ENCODE measurements around the gene DYDC2.

DYDC2 gene

DNA sequence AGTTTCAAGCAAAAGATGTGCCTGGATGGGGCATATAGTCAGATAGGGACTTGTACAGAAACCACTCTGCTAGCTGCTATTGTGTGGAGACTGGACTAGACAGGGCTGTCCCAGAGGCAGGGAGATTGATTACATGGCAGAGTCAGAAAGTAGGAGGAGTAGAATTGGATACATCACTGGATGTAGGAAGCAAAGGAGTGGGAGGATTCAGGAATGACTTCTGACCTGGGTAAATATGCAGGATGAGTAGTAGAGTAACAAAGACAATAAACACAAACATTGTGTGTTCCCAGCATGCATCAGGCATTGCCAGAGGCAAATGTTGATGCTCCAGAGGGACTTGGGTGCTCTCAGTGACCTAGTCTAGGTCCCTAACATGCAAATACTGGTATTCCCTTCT, 36.2 kb upstream of the DYDC2 start:
- H3K79me2 ChIP-seq (ENCODE audit: insufficient read depth, low read length) = no peaks in the 10 kb centered on the region
- H3K36me3 ChIP-seq (ENCODE audit: insufficient read depth, low read length) = no peaks in the 10 kb centered on the region
- no peaks in the 10 kb centered on the region for H3F3A ChIP-seq (ENCODE audit: low read depth)
- no peaks in the 10 kb centered on the region for H3K27me3 ChIP-seq (ENCODE audit: insufficient read depth, low read length, poor library complexity, severe bottlenecking)
- H3K4me3 ChIP-seq (ENCODE audit: low read length, poor library complexity, severe bottlenecking) = no peak overlapping the region
- H3K9ac ChIP-seq (ENCODE audit: low read depth, low read length, poor library complexity, severe bottlenecking) = no peak overlapping the region
- peaks cover 16% of the 10 kb centered on the region for H3K4me1 ChIP-seq (ENCODE audit: insufficient read depth, low read length, poor library complexity, severe bottlenecking)
- H4K20me1 ChIP-seq (ENCODE audit: insufficient read depth, low read length, poor library complexity, severe bottlenecking) = no peaks in the 10 kb centered on the region
- no peak overlapping the region for H2AFZ ChIP-seq (ENCODE audit: low read length)
- TF ChIP-seq EZH2phosphoT487 (IDR thresholded peaks at IDR 0.05; ENCODE audit: borderline replicate concordance) = no peak
- TF ChIP-seq, protein P1, sequence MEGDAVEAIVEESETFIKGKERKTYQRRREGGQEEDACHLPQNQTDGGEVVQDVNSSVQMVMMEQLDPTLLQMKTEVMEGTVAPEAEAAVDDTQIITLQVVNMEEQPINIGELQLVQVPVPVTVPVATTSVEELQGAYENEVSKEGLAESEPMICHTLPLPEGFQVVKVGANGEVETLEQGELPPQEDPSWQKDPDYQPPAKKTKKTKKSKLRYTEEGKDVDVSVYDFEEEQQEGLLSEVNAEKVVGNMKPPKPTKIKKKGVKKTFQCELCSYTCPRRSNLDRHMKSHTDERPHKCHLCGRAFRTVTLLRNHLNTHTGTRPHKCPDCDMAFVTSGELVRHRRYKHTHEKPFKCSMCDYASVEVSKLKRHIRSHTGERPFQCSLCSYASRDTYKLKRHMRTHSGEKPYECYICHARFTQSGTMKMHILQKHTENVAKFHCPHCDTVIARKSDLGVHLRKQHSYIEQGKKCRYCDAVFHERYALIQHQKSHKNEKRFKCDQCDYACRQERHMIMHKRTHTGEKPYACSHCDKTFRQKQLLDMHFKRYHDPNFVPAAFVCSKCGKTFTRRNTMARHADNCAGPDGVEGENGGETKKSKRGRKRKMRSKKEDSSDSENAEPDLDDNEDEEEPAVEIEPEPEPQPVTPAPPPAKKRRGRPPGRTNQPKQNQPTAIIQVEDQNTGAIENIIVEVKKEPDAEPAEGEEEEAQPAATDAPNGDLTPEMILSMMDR (conservative IDR thresholded peaks at IDR 0.05; ENCODE audit: low read length) = no peak
- H3K9me2 ChIP-seq (replicated peaks; ENCODE audit: low read depth, low read length) = no peaks in the 10 kb centered on the region
- no peak overlapping the region for H3K4me2 ChIP-seq (ENCODE audit: low read depth, low read length, poor library complexity, severe bottlenecking)
- H3K9me3 ChIP-seq (ENCODE audit: insufficient read depth, low read depth, low read length) = no peaks in the 10 kb centered on the region

DNA sequence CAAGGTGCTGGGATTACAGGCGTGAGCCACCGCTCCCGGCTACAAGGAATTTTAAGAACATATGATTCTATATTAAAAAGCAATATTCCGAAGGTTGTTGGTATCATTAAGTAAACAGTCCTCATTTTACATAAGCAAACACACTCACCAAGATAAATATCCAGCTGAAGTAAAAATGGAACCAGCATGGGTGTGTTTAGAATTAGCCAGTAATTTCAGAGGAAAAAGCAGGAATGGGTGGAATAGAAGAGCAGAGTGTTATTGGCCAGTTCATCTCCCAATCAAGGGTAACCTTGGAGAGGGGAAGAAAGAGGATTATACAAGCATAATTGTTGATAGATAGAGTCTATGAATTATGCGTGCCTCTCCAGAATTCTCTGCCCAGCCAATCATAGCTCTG, 35.4 kb upstream of the DYDC2 start:
- Histone ChIP-seq H3K4me1 (ENCODE audit: insufficient read depth, low read length, poor library complexity, severe bottlenecking) (peaks cover 16% of the 10 kb centered on the region), H3K4me2 (ENCODE audit: low read depth, low read length, poor library complexity, severe bottlenecking) (no peak overlapping the region), H4K20me1 (ENCODE audit: insufficient read depth, low read length, poor library complexity, severe bottlenecking) (no peaks in the 10 kb centered on the region), H3F3A (ENCODE audit: low read depth) (no peaks in the 10 kb centered on the region), H3K27me3 (ENCODE audit: insufficient read depth, low read length, poor library complexity, severe bottlenecking) (no peaks in the 10 kb centered on the region), H3K9ac (ENCODE audit: low read depth, low read length, poor library complexity, severe bottlenecking) (no peak overlapping the region), H3K9me2 (replicated peaks; ENCODE audit: low read depth, low read length) (no peaks in the 10 kb centered on the region), H2AFZ (ENCODE audit: low read length) (no peak overlapping the region), H3K4me3 (ENCODE audit: low read length, poor library complexity, severe bottlenecking) (no peak overlapping the region), H3K36me3 (ENCODE audit: insufficient read depth, low read length) (no peaks in the 10 kb centered on the region), H3K79me2 (ENCODE audit: insufficient read depth, low read length) (no peaks in the 10 kb centered on the region), H3K9me3 (ENCODE audit: insufficient read depth, low read depth, low read length) (no peaks in the 10 kb centered on the region)
- TF ChIP-seq EZH2phosphoT487 (IDR thresholded peaks at IDR 0.05; ENCODE audit: borderline replicate concordance) = no peak
- TF ChIP-seq, protein P1 (conservative IDR thresholded peaks at IDR 0.05; ENCODE audit: low read length) = no peak

DNA sequence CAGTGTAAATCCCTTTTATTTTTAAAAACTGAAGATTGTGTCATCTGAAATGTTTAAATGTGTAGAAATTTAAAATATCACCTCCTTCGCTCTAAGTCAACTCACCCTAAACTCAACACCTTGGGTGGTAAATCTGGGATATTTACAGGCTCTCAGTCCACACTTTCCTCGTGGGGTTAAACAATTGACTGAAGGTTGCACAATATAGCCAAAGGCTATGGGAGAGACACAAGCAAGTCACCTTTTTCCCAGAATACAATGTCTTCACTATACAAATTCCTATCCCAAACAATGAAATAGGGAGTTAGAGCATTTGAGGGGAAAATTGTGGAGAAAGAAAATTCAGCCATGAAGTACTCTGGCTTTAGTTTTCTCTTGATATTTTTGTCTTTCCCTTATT, 34.4 kb upstream of the DYDC2 start:
- peaks cover 16% of the 10 kb centered on the region for H3K4me1 ChIP-seq (ENCODE audit: insufficient read depth, low read length, poor library complexity, severe bottlenecking)
- no peak overlapping the region for H3K9ac ChIP-seq (ENCODE audit: low read depth, low read length, poor library complexity, severe bottlenecking)
- no peak overlapping the region for H3K4me3 ChIP-seq (ENCODE audit: low read length, poor library complexity, severe bottlenecking)
- H3F3A ChIP-seq (ENCODE audit: low read depth) = no peaks in the 10 kb centered on the region
- H3K9me3 ChIP-seq (ENCODE audit: insufficient read depth, low read depth, low read length) = no peaks in the 10 kb centered on the region
- H4K20me1 ChIP-seq (ENCODE audit: insufficient read depth, low read length, poor library complexity, severe bottlenecking) = no peaks in the 10 kb centered on the region
- H3K4me2 ChIP-seq (ENCODE audit: low read depth, low read length, poor library complexity, severe bottlenecking) = no peak overlapping the region
- H3K36me3 ChIP-seq (ENCODE audit: insufficient read depth, low read length) = no peaks in the 10 kb centered on the region
- H3K9me2 ChIP-seq (replicated peaks; ENCODE audit: low read depth, low read length) = no peaks in the 10 kb centered on the region
- H2AFZ ChIP-seq (ENCODE audit: low read length) = no peak overlapping the region
- H3K79me2 ChIP-seq (ENCODE audit: insufficient read depth, low read length) = no peaks in the 10 kb centered on the region
- TF ChIP-seq EZH2phosphoT487 (IDR thresholded peaks at IDR 0.05; ENCODE audit: borderline replicate concordance) = no peak
- TF ChIP-seq, protein P1 (conservative IDR thresholded peaks at IDR 0.05; ENCODE audit: low read length) = no peak
- no peaks in the 10 kb centered on the region for H3K27me3 ChIP-seq (ENCODE audit: insufficient read depth, low read length, poor library complexity, severe bottlenecking)

Data from Loucy (cell line).